Cardiac muscle cell (in vitro differentiated cells and primary cell): ENCODE measurements around the gene ATG16L2. TPM values are rescaled to one million over a fixed set of nuclear protein-coding genes. Genes with fewer than 3 reads are reported as not detected.

Experiments
- DNase-seq, 2 donors: peaks; one replicate each; pipeline versions ENCODE4 v3.0.0 to v3.0.0-alpha.2; 2010 to 2017; ENCODE audit warnings: low read depth in 1 of 2, low spot score in 1 of 2
- H3K27ac ChIP-seq: fragments of 200-600 bp; sonication (generic); 2 replicates; pipeline ENCODE4 v1.5.1; 2016
- H3K27me3 ChIP-seq: fragments of 200-600 bp; sonication (generic); 2 replicates; pipeline ENCODE4 v1.6.0; 2016; ENCODE audit warnings: control low read depth
- H3K36me3 ChIP-seq: fragments of 200-600 bp; sonication (generic); 2 replicates; pipeline ENCODE4 v1.5.1; 2016; ENCODE audit warnings: control low read depth
- H3K4me1 ChIP-seq: fragments of 200-600 bp; sonication (generic); 2 replicates; pipeline ENCODE4 v1.8.1; 2017; ENCODE audit warnings: low read depth, mild to moderate bottlenecking, mixed run types
- H3K4me3 ChIP-seq: fragments of 200-600 bp; sonication (generic); 2 replicates; pipeline ENCODE4 v1.5.1; 2016; ENCODE audit warnings: mild to moderate bottlenecking
- H3K9me3 ChIP-seq: fragments of 200-600 bp; sonication (generic); 2 replicates; pipeline ENCODE4 v1.5.1; 2017; ENCODE audit warnings: low read depth, mild to moderate bottlenecking, control low read depth
- polyA plus RNA-seq: library from polyadenylated mRNA; unstranded; fragments of >200 nt; fragmentation: Nextera tagmentation; extraction: Ambion mirVana; gene quantifications from 2 replicates; pipeline ENCODE4 v1.2.1, GENCODE V29; 2016
- total RNA-seq: library from RNA; depleted of rRNA; stranded (reverse); fragments of >200 nt; gene quantifications from 2 replicates; pipeline ENCODE4 v1.2.3, GENCODE V29; 2016
- TF ChIP-seq, protein P1 (sequence below): IDR thresholded peaks from 2 replicates; pipeline ENCODE4 v1.5.1; 2012; ENCODE audit warnings: low read depth, mild to moderate bottlenecking, low read length

ATG16L2 gene
- total and polyA plus RNA-seq, 2 experiments from 2014 or later, result 47.8 to 66.8 TPM

DNA sequence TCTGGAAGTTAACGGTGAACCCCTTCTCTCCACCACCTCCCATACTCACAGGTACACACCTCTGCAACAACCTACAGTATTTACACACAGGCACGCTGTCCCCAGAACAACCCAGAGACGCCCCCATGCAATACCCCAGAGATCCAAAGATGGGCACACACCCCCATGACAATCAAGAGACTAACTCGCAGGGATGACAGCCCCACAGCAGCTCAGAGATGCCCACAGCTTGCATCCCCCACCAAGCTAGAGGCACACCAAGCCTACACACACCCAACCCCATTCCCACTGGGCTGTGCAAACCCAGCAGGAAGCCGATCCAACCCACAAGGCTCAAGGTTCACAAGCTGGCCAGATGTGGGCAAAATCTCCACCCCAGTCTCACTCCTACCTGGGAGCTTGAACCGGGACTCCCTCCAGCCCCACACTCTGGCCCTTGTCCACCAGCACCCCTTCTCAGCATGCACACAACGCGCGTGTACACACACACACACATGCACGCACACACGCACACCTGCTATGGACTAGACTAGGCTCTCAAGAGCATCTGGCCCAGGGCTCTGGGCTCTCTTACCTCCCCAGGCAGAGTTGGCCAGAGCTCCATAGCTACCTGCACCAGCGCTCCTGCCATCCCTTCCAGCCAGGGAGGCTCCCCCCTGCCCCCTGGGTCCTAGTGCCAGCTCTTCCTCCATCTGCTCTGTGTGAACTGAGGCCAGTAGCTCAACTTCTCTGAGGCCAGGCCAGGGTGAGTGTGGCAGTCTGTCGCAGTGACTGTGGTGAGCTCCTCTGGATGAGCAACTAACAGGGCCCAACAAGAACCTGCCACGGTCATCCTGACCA lies 31.9 kb upstream of the ATG16L2 start:
- TF ChIP-seq, protein P1, sequence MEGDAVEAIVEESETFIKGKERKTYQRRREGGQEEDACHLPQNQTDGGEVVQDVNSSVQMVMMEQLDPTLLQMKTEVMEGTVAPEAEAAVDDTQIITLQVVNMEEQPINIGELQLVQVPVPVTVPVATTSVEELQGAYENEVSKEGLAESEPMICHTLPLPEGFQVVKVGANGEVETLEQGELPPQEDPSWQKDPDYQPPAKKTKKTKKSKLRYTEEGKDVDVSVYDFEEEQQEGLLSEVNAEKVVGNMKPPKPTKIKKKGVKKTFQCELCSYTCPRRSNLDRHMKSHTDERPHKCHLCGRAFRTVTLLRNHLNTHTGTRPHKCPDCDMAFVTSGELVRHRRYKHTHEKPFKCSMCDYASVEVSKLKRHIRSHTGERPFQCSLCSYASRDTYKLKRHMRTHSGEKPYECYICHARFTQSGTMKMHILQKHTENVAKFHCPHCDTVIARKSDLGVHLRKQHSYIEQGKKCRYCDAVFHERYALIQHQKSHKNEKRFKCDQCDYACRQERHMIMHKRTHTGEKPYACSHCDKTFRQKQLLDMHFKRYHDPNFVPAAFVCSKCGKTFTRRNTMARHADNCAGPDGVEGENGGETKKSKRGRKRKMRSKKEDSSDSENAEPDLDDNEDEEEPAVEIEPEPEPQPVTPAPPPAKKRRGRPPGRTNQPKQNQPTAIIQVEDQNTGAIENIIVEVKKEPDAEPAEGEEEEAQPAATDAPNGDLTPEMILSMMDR, result no peak
- peak in 1 of 2 donors; percentile 20 for DNase-seq
- Histone ChIP-seq H3K9me3 (no peaks in the 10 kb centered on the region), H3K4me1 (peaks cover 12% of the 10 kb centered on the region), H3K36me3 (no peaks in the 10 kb centered on the region), H3K27ac (no peak overlapping the region), H3K4me3 (peak overlapping the region; percentile 75), H3K27me3 (no peaks in the 10 kb centered on the region)

DNA sequence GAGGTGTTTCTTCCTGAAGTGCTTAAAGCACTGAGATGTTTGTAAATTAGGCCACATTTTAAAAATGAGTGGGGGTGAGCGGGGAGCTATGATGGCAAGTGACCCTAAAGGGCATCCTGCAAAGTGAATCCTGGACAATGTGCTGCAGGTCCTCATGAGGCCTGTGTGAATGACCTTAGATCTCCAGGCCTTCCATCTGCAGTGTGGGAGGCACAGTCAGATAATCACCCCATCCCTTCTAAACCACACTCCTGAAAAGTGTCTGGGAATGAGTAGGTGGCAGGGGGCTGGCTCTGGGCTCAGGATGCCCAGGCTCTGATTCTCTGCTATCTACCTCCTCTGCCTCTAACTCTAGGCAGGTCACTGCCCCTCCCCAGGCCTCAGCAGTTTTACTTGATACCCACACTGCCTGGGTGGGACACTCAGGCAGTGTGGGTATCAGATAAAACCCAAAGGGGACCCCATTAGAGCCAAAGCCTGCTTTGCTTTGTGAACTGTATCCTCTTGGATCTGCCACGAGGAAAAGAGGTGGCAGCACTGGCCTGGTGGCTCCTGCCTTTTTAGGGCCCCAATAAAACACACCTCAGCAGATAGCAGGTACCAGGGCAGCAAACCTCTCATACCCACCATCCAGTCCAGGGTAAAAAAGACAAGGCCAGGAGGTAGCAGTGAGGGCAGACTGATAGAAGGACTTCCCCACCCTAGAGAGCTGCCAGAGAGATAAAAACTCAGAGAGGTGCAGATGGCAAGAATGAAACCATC lies 30.9 kb upstream of the ATG16L2 start:
- Histone ChIP-seq H3K27ac (no peak overlapping the region), H3K9me3 (no peaks in the 10 kb centered on the region), H3K27me3 (no peaks in the 10 kb centered on the region), H3K4me1 (peaks cover 18% of the 10 kb centered on the region), H3K4me3 (no peak overlapping the region), H3K36me3 (no peaks in the 10 kb centered on the region)
- TF ChIP-seq, protein P1, result no peak
- no peak for DNase-seq

DNA sequence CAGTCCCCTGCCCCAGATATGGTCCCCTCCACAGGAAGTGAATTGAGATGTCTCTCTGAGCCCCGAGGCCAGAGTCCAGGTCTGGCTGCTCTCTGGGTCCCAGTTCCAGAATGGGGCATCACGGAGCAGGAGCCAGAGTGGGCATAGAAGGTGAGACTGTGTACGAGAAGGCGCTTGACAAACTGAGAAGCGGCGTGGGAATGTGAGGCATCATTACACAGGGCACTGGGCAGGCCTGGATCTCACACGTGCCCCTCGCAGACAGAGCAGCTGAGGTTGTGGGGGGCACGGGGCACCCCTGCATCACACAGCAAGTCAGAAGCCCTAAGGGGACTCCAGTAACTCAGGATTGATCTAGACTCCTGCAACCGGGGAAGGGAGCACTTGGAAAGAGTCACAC lies 29.5 kb upstream of the ATG16L2 start:
- Histone ChIP-seq H3K27ac (no peak overlapping the region), H3K27me3 (no peaks in the 10 kb centered on the region), H3K9me3 (no peaks in the 10 kb centered on the region), H3K4me1 (peaks cover 25% of the 10 kb centered on the region), H3K36me3 (no peaks in the 10 kb centered on the region), H3K4me3 (no peak overlapping the region)
- TF ChIP-seq, protein P1, result no peak
- DNase-seq, result no peak

DNA sequence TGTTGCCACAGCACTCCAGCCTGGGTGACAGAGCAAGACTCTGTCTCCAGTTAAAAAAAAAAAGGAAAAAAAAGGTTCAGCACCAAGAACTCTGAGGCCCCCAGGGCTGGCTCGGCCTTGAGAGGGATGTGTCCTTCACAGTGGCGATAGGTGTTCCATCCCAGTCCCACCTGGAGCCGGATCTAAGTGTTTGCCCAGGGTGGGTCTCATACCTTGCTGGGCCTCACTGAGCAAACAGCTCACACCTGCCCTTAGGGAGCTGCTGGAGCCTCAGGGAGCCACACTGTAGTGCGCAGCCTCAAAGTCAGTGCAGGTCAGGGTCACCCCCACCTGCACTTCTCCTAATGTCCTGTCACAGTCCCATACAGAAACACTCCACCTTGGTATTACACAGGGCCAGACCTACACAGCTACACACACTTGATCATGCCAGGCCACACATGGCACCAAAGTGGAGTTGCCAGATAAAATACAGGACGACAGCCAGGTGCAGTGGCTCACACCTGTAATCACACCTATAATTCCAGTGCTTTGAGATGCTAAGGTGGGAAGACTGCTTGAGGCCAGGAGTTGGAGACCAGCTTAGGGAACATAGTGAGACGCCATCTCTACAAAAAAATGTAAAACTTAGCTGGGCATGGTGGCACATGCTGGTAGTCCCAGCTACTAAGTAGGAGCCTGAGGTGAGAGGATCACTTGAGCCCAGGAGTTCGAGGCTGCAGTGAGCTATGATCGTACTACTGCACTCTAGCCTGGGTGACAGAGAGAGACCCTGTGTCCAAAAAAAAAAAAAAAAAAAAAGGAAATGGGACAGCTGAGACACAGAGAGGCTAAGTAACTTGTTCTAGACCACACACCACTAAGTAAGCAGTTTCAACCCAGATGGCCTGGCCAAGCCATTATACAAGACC lies 27.7 kb upstream of the ATG16L2 start:
- DNase-seq, result no peak
- TF ChIP-seq, protein P1, result no peak

More for the DNA sequence above, 27.7 kb upstream of the ATG16L2 start:
- peaks cover 34% of the 10 kb centered on the region for H3K4me1 ChIP-seq
- no peaks in the 10 kb centered on the region for H3K27me3 ChIP-seq
- H3K4me3 ChIP-seq, result no peak overlapping the region
- no peak overlapping the region for H3K27ac ChIP-seq
- H3K9me3 ChIP-seq, result no peaks in the 10 kb centered on the region
- H3K36me3 ChIP-seq, result no peaks in the 10 kb centered on the region
